ENCODE measurements around the gene PTPRJ. TPM values are rescaled to one million over a fixed set of nuclear protein-coding genes. Genes with fewer than 3 reads are reported as not detected.

Gene PTPRJ
- total RNA-seq, 6 experiments from 2014 or later, result 12.5 to 33.0 (median 19.8) TPM

- no peak overlapping the region for H3K4me3 ChIP-seq
- H3K9me3 ChIP-seq, result no peaks in the 10 kb centered on the region
- peaks cover 0 to 82% (median 26%) of the 10 kb centered on the region in 4 donors for H3K4me1 ChIP-seq
- H3K36me3 ChIP-seq, result no peaks in the 10 kb centered on the region
- no peak for ATAC-seq
- WGBS (ENCODE audit: insufficient coverage, low coverage, low lambda C conversion rate, missing lambda C conversion rate), result 23% methylated on average over 6 of the region's 6 CpGs
- H3K27ac ChIP-seq, result peak overlapping the region in 1 of 3 donors; percentile 94
- DNase-seq, result no peak
- TF ChIP-seq POLR2A (IDR thresholded peaks at IDR 0.05) (no peak), CTCF (IDR thresholded peaks at IDR 0.05) (no peak)
- H3K27me3 ChIP-seq, result no peaks in the 10 kb centered on the region
- intact Hi-C loops (cut with DNase I), result loop anchor here in 1 of 2 donors (5.0 kb wide), 2 partner anchors 159 to 174 kb away; no protein-coding TSS in a partner anchor
Measured at GRCh38 chr11:48106166-48106565, 125.8 kb downstream of the PTPRJ start.

GRCh38 chr11:48107188-48107704 lies 126.9 kb downstream of the PTPRJ start:
- peak overlapping the region in 1 of 3 donors; percentile 19 for H3K27ac ChIP-seq
- no peak for TF ChIP-seq POLR2A (IDR thresholded peaks at IDR 0.05)
- TF ChIP-seq CTCF (IDR thresholded peaks at IDR 0.05), result no peak

GRCh38 chr11:48108231-48109045 lies 128.1 kb downstream of the PTPRJ start:
- TF ChIP-seq CTCF (IDR thresholded peaks at IDR 0.05) (no peak), POLR2A (IDR thresholded peaks at IDR 0.05) (no peak)
- DNase-seq, result peak in 1 of 3 donors; percentile 50
- intact Hi-C loops (cut with DNase I), result loop anchor here in 1 of 2 donors (5.0 kb wide), 2 partner anchors 161 to 176 kb away; no protein-coding TSS in a partner anchor
- Histone ChIP-seq H3K36me3 (no peaks in the 10 kb centered on the region), H3K27ac (peak overlapping the region in 1 of 3 donors; percentile 58), H3K4me1 (peaks cover 0 to 67% (median 16%) of the 10 kb centered on the region in 4 donors), H3K9me3 (no peaks in the 10 kb centered on the region), H3K4me3 (no peak overlapping the region), H3K27me3 (no peaks in the 10 kb centered on the region)
- peak; percentile 3 to 19 (median 16) for ATAC-seq
- 28% methylated on average over 11 of the region's 11 CpGs for WGBS (ENCODE audit: insufficient coverage, low coverage, low lambda C conversion rate, missing lambda C conversion rate)

More at GRCh38 chr11:48107188-48107704, 126.9 kb downstream of the PTPRJ start:
- 53% methylated on average over 5 of the region's 7 CpGs for WGBS (ENCODE audit: insufficient coverage, low coverage, low lambda C conversion rate, missing lambda C conversion rate)
- Histone ChIP-seq H3K4me3 (no peak overlapping the region), H3K27me3 (no peaks in the 10 kb centered on the region), H3K4me1 (peaks cover 0 to 79% (median 22%) of the 10 kb centered on the region in 4 donors), H3K36me3 (no peaks in the 10 kb centered on the region), H3K9me3 (no peaks in the 10 kb centered on the region)
- no peak for ATAC-seq
- intact Hi-C loops (cut with DNase I), result loop anchor here in 1 of 2 donors (5.0 kb wide), 2 partner anchors 160 to 175 kb away; no protein-coding TSS in a partner anchor
- peak in 1 of 3 donors; percentile 39 for DNase-seq

- DNase-seq (peak in 1 of 3 donors; percentile 23), ATAC-seq (peak; percentile 58 to 66 (median 62))
- peak overlapping the region in 2 of 3 donors; percentile 8 to 27 for H3K4me3 ChIP-seq
- no peaks in the 10 kb centered on the region for H3K36me3 ChIP-seq
- peak overlapping the region; percentile 39 to 58 (median 51) for H3K27ac ChIP-seq
- H3K4me1 ChIP-seq, result peaks cover 0 to 60% (median 12%) of the 10 kb centered on the region in 4 donors
- peak; percentile 37 to 44 (median 42) for TF ChIP-seq CTCF (IDR thresholded peaks at IDR 0.05)
- TF ChIP-seq POLR2A (IDR thresholded peaks at IDR 0.05), result no peak
- intact Hi-C loops (cut with DNase I), result loop anchor here in 1 of 2 donors (5.0 kb wide), 2 partner anchors 162 to 177 kb away; no protein-coding TSS in a partner anchor
- WGBS (ENCODE audit: insufficient coverage, low coverage, low lambda C conversion rate, missing lambda C conversion rate), result 58% methylated on average over 5 of the region's 5 CpGs
- H3K27me3 ChIP-seq, result no peaks in the 10 kb centered on the region
- no peaks in the 10 kb centered on the region for H3K9me3 ChIP-seq
Measured at GRCh38 chr11:48109046-48109666, 128.8 kb downstream of the PTPRJ start.

Measured in right lobe of liver (tissue), 6 donors.